ENCODE data around the gene CASP5.

The CASP5 gene

GRCh38 chr11:105057432-105057831, 34.5 kb upstream of the CASP5 start:
- Histone ChIP-seq H3K36me3 (replicated peaks; ENCODE audit: low read depth, low read length) (no peaks in the 10 kb centered on the region), H3K79me2 (ENCODE audit: low read length) (no peaks in the 10 kb centered on the region), H3K4me2 (ENCODE audit: low read length) (no peak overlapping the region), H4K20me1 (ENCODE audit: insufficient read depth, low read length) (no peaks in the 10 kb centered on the region), H3K27ac (ENCODE audit: low read length) (no peak overlapping the region), H3K4me1 (ENCODE audit: low read length) (no peaks in the 10 kb centered on the region), H3K9me3 (ENCODE audit: insufficient read depth, low read length) (no peaks in the 10 kb centered on the region), H3K9ac (ENCODE audit: low read length) (no peak overlapping the region), H3K4me3 (ENCODE audit: low read length) (no peak overlapping the region), H3K27me3 (ENCODE audit: low read depth, low read length) (no peaks in the 10 kb centered on the region), H2AFZ (ENCODE audit: low read depth, low read length) (no peak overlapping the region)
- TF ChIP-seq EZH2phosphoT487 (IDR thresholded peaks at IDR 0.05; ENCODE audit: low read depth) = no peak
- no peak for TF ChIP-seq CTCF (IDR thresholded peaks at IDR 0.05; ENCODE audit: low read depth, low read length)

- TF ChIP-seq CTCF (IDR thresholded peaks at IDR 0.05; ENCODE audit: low read depth, low read length) = no peak
- TF ChIP-seq EZH2phosphoT487 (IDR thresholded peaks at IDR 0.05; ENCODE audit: low read depth) = no peak
- no peak overlapping the region for H3K27ac ChIP-seq (ENCODE audit: low read length)
- H3K9ac ChIP-seq (ENCODE audit: low read length) = no peak overlapping the region
- no peaks in the 10 kb centered on the region for H3K4me1 ChIP-seq (ENCODE audit: low read length)
- no peaks in the 10 kb centered on the region for H3K9me3 ChIP-seq (ENCODE audit: insufficient read depth, low read length)
- no peaks in the 10 kb centered on the region for H3K27me3 ChIP-seq (ENCODE audit: low read depth, low read length)
- H3K4me3 ChIP-seq (ENCODE audit: low read length) = no peak overlapping the region
- no peak overlapping the region for H2AFZ ChIP-seq (ENCODE audit: low read depth, low read length)
- H3K4me2 ChIP-seq (ENCODE audit: low read length) = no peak overlapping the region
- H3K79me2 ChIP-seq (ENCODE audit: low read length) = no peaks in the 10 kb centered on the region
- H3K36me3 ChIP-seq (replicated peaks; ENCODE audit: low read depth, low read length) = no peaks in the 10 kb centered on the region
- H4K20me1 ChIP-seq (ENCODE audit: insufficient read depth, low read length) = no peaks in the 10 kb centered on the region
Measured at GRCh38 chr11:105056446-105056845, 33.5 kb upstream of the CASP5 start.

GRCh38 chr11:105054723-105055493, 31.9 kb upstream of the CASP5 start:
- no peaks in the 10 kb centered on the region for H3K79me2 ChIP-seq (ENCODE audit: low read length)
- no peaks in the 10 kb centered on the region for H3K9me3 ChIP-seq (ENCODE audit: insufficient read depth, low read length)
- no peaks in the 10 kb centered on the region for H4K20me1 ChIP-seq (ENCODE audit: insufficient read depth, low read length)
- TF ChIP-seq CTCF (IDR thresholded peaks at IDR 0.05; ENCODE audit: low read depth, low read length) (no peak), EZH2phosphoT487 (IDR thresholded peaks at IDR 0.05; ENCODE audit: low read depth) (no peak)
- no peak overlapping the region for H3K9ac ChIP-seq (ENCODE audit: low read length)
- H3K27ac ChIP-seq (ENCODE audit: low read length) = no peak overlapping the region
- no peaks in the 10 kb centered on the region for H3K4me1 ChIP-seq (ENCODE audit: low read length)
- no peak overlapping the region for H3K4me3 ChIP-seq (ENCODE audit: low read length)
- no peak overlapping the region for H2AFZ ChIP-seq (ENCODE audit: low read depth, low read length)
- H3K36me3 ChIP-seq (replicated peaks; ENCODE audit: low read depth, low read length) = no peaks in the 10 kb centered on the region
- no peaks in the 10 kb centered on the region for H3K27me3 ChIP-seq (ENCODE audit: low read depth, low read length)
- H3K4me2 ChIP-seq (ENCODE audit: low read length) = no peak overlapping the region

GRCh38 chr11:105052487-105052886, 29.5 kb upstream of the CASP5 start:
- Histone ChIP-seq H3K79me2 (ENCODE audit: low read length) (no peaks in the 10 kb centered on the region), H3K4me2 (ENCODE audit: low read length) (no peak overlapping the region), H3K36me3 (replicated peaks; ENCODE audit: low read depth, low read length) (no peaks in the 10 kb centered on the region), H3K27ac (ENCODE audit: low read length) (no peak overlapping the region), H4K20me1 (ENCODE audit: insufficient read depth, low read length) (no peaks in the 10 kb centered on the region), H2AFZ (ENCODE audit: low read depth, low read length) (no peak overlapping the region), H3K9ac (ENCODE audit: low read length) (no peak overlapping the region), H3K9me3 (ENCODE audit: insufficient read depth, low read length) (no peaks in the 10 kb centered on the region), H3K27me3 (ENCODE audit: low read depth, low read length) (no peaks in the 10 kb centered on the region), H3K4me1 (ENCODE audit: low read length) (no peaks in the 10 kb centered on the region), H3K4me3 (ENCODE audit: low read length) (no peak overlapping the region)
- TF ChIP-seq CTCF (IDR thresholded peaks at IDR 0.05; ENCODE audit: low read depth, low read length) (no peak), EZH2phosphoT487 (IDR thresholded peaks at IDR 0.05; ENCODE audit: low read depth) (no peak)
